ENCODE data around the gene CITED2.
A peak's percentile ranks its signal among the peaks of the same experiment; 100 is the strongest.

CITED2 gene

GRCh38 chr6:139327038-139327437, 47.4 kb downstream of the CITED2 start:
- TF ChIP-seq CTCF (IDR thresholded peaks at IDR 0.05; ENCODE audit: low read depth, low read length, missing control alignments) = no peak
- in situ Hi-C loops (cut with HindIII; ENCODE audit: low pct_ligation_motif_present, low sequenced_read_pairs) = no loop called here
- H3K27me3 ChIP-seq (replicated peaks) = no peaks in the 10 kb centered on the region
- no peaks in the 10 kb centered on the region for H3K36me3 ChIP-seq (replicated peaks)
- no peak overlapping the region for H3K4me3 ChIP-seq (ENCODE audit: low read depth, low read length)
- H3K27ac ChIP-seq = no peak overlapping the region
- DNase-seq = no peak

GRCh38 chr6:139325686-139326085, 48.8 kb downstream of the CITED2 start:
- no peak for TF ChIP-seq CTCF (IDR thresholded peaks at IDR 0.05; ENCODE audit: low read depth, low read length, missing control alignments)
- Histone ChIP-seq H3K4me3 (ENCODE audit: low read depth, low read length) (no peak overlapping the region), H3K36me3 (replicated peaks) (no peaks in the 10 kb centered on the region), H3K27me3 (replicated peaks) (no peaks in the 10 kb centered on the region), H3K27ac (no peak overlapping the region)
- no peak for DNase-seq
- in situ Hi-C loops (cut with HindIII; ENCODE audit: low pct_ligation_motif_present, low sequenced_read_pairs) = no loop called here

- Histone ChIP-seq H3K4me3 (ENCODE audit: low read depth, low read length) (no peak overlapping the region), H3K36me3 (replicated peaks) (no peaks in the 10 kb centered on the region), H3K27ac (no peak overlapping the region), H3K27me3 (replicated peaks) (no peaks in the 10 kb centered on the region)
- no peak for DNase-seq
- in situ Hi-C loops (cut with HindIII; ENCODE audit: low pct_ligation_motif_present, low sequenced_read_pairs) = no loop called here
- TF ChIP-seq CTCF (IDR thresholded peaks at IDR 0.05; ENCODE audit: low read depth, low read length, missing control alignments) = no peak
These were observed 49.3 kb downstream of the CITED2 start for GRCh38 chr6:139325125-139325524.

- no peak for TF ChIP-seq CTCF (IDR thresholded peaks at IDR 0.05; ENCODE audit: low read depth, low read length, missing control alignments)
- in situ Hi-C loops (cut with HindIII; ENCODE audit: low pct_ligation_motif_present, low sequenced_read_pairs) = no loop called here
- H3K4me3 ChIP-seq (ENCODE audit: low read depth, low read length) = no peak overlapping the region
- H3K36me3 ChIP-seq (replicated peaks) = no peaks in the 10 kb centered on the region
- H3K27ac ChIP-seq = peak overlapping the region; percentile 31
- no peaks in the 10 kb centered on the region for H3K27me3 ChIP-seq (replicated peaks)
- no peak for DNase-seq
These were observed 50.2 kb downstream of the CITED2 start for GRCh38 chr6:139324301-139324555.

- no peaks in the 10 kb centered on the region for H3K27me3 ChIP-seq (replicated peaks)
- peak overlapping the region; percentile 31 for H3K27ac ChIP-seq
- in situ Hi-C loops (cut with HindIII; ENCODE audit: low pct_ligation_motif_present, low sequenced_read_pairs) = no loop called here
- no peaks in the 10 kb centered on the region for H3K36me3 ChIP-seq (replicated peaks)
- no peak for TF ChIP-seq CTCF (IDR thresholded peaks at IDR 0.05; ENCODE audit: low read depth, low read length, missing control alignments)
- peak overlapping the region; percentile 15 for H3K4me3 ChIP-seq (ENCODE audit: low read depth, low read length)
- DNase-seq = peak; percentile 80
These were observed 50.7 kb downstream of the CITED2 start for GRCh38 chr6:139323511-139324300.
